GM18868 (cell line): Measurements from ENCODE around the gene LMO4.

Experiments used
- ATAC-seq: cut with Tn5 transposase; IDR thresholded peaks from one replicate; pipeline ENCODE4 v1.9.1; 2021; ENCODE audit warnings: mild to moderate bottlenecking, moderate library complexity; ENCODE audit not compliant: unreplicated experiment

Gene LMO4

GRCh38 chr1:87328272-87329050 is at the start of gene LMO4:
Gene LMO4 (plus strand): TSS chr1:87328880. CDS start chr1:87332016, 3,136 bp downstream.
- ATAC-seq: peak; percentile 85

GRCh38 chr1:87279536-87279875 is 49.2 kb upstream of the LMO4 start:
- ATAC-seq: no peak

GRCh38 chr1:87279966-87280535 is 48.6 kb upstream of the LMO4 start:
- ATAC-seq: no peak

DNA sequence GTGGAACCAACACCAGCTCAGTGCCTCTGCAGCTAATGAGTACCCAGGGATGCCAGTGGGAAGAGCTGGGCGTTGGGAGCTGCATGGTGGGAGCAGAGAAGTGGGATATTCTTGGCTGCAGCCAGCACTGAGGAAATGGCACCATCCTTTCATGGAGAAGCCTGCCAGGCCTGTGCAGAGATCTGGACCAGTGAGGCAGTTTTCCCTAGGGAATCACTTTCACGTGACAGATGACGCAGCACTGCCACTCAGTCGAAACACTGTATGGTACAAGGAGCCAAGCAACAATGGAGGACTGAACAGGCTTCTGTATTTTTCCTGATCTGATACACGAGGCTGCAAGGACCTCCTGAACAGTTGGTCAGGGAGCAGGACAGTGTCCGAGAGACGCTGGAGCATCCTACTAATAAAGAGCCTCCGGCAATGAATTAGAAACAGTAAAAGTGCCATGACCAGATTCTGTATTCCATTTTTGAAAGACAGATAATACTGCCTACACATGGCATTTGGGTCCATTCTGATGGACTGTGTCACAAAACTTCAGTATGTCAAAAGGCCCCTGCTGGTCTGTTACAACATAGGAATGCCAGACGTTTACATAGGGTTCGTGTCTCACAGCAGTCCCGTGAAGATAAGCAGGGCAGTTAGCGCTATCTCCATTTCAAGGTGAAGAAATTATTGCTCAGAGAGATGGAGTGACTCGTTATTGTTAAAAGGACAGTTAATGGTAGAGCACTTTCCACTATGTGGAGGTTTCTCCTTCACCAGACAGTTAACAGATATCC is 44.0 kb upstream of the LMO4 start:
- ATAC-seq: no peak

GRCh38 chr1:87291107-87291506 is 37.6 kb upstream of the LMO4 start:
- ATAC-seq: no peak

DNA sequence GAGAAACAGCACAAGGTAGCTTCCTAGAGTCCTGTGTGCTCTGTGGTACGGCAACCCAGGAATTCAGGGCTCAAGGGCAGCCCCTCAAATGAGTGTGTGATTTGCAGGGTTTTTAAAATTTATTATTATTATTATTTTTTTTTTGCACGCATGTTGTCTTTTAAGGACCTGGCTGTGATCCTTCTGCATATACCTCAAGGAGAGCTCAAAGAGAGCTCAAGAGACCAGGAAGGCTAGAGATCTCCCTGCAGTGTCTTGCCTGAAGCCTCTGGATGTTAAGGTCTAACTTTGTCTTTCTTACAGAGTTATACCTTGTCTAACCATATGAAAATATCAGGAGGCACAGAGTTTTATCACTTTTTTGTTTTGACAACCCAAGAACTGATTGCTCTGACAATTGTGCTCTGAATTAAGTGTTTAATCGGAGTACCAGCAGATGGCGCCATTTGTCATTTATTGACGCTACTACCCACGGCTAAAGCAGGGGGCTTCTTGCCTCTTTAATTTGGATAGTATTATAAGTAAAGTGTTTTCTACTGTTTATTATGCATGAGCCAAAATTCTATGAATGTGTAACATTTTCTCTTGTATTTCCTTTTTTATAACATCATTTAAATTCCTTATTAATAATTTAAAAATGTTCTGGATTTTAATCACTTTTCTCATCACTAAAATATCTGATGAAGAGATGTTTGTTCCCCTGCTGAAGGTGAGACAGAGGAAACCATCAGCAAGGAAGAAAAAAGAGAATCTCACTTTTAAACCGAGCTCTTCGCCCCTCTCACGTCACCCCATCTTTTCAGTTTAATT is 35.8 kb upstream of the LMO4 start:
- ATAC-seq: peak; percentile 79

DNA sequence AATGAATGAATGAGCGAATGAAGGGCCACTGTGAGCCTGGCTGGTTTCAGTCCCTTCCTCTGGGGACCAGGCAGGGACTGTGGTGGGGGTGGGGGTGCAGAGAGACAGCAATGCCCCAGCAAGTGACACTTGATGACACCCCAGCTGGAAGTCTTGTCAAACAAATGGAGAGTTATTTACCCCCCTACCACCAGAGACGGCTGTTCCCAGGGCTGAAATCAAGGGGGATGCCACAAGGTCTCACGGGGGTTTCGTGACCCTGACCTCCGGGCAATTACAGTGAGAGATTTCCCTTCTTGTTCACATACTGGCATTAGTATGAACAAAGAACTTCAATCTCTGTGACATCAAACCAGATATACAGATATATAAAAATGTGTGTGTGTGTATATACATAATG is 34.0 kb upstream of the LMO4 start:
- no peak for ATAC-seq

DNA sequence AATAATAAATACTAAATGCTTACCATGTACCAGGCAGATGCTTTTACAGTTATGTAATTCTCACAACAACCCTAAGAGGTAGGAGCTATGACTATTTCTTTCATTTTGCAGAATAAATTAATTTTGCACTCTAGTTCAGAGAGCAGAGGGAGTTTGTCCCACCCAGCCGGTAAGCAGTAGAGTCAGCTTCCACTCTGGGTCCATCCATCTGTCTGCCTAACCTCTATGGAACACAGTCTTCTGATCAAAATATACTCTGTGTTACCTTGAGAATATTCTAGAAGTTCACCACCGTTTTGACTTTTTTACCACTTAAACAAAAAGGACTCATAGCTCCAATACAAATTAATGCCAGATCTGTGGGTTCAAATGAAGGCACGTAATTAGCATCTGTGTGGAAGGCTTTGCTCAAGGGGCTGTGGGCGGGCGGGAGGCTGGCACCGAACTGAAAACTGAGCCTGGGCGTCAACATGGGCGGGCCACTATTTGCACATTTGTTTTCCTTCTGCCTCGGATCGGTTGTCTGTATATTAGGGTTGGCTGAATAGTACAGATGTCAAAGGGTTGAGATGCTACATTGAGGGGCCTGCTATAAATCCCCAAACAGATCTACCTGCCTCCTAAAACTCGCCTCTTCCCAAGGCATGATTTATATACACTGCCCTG is 33.1 kb upstream of the LMO4 start:
- ATAC-seq: no peak

DNA sequence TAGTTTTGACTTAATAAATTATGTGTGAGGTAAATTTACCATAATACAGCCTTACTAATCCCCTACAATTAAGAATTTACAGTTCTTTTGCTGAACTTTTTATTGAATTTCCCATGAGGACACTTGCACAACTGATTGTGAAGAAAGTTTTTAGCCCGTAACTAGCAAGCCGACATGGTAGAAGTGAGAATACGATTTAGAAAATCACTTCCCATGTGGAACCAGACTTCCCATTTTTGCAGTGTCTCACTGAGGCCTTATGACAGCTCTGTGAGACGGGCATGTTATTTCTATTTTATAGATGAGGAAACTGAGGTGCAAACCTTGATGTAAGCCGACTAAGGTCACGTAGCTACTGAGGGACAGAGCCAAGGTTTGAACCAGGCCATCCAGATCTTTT is 32.5 kb upstream of the LMO4 start:
- no peak for ATAC-seq

DNA sequence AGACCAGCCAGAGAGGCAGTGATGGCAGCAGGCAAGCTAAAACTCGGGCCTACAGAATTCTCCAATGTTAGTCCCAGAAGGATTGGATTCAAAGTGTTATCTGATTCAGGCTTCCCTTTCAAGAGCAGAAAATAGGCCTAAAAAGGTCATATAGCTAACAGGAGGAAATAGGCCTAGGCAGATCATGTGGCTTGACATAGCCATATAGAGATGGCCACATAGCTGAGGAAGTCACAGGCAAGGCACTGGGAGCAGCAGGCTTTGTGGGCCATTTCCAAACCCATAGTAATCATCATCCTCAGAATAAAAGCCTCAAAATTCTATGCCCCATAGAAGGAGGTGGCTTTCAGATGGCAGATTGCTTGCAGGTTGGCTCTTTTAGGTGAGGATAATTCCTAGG is 29.0 kb upstream of the LMO4 start:
- ATAC-seq: no peak

DNA sequence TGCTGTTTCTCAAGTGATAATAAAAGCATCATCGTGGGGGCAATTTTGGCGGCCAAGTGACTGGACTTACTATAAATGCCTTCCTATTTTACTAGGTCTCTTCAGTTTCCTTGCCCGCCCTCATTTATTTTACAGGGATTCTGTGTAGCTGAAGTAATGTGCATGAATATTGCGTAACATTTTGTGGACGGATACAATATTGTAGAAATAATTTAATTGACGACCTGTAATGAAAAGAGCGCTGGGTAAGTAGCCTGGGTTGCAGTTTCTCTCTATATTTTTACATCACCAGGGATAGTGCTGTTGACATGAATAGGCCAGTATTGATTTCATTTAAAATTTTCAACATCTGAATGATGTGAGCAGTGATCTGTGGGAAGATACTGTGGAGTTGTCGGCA is 28.1 kb upstream of the LMO4 start:
- no peak for ATAC-seq

DNA sequence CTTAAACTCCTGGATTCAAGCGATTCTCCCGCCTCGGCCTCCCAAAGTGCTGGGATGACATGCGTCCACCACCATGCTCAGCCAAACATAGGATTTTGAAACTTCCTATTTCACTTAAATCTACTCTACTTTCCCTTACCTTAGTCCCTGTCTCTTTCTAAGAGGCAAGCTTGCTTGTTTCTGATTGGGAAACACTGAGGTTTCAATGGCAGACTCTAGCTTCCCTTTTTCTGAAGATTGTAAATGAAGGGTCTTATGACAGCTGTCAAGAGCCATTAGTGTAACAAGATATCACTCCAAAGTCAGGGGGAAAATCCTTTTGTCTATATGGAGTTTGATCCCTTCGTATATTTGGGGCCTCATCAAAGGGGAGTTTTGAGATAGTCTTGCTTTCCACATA is 23.5 kb upstream of the LMO4 start:
- no peak for ATAC-seq

GRCh38 chr1:87305762-87306161 is 22.9 kb upstream of the LMO4 start:
- ATAC-seq: no peak

DNA sequence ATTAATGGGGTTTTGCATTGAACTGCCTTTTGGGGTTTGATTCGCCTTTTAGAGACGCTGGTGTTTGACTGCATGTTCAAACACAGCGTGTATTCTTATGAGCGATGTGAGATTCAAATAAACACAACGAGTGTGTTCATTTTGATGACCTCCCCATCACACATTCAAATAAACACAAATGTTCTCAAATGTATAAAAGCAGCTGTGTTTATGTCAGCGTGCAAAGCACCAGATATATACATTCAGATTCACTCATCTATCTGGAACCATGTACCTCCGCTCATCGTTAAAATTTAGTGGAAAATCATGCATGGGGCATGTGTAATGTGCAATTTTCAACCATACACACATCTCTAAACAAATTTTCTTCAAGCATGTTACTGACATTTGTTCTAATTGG is 21.4 kb upstream of the LMO4 start:
- ATAC-seq: no peak

GRCh38 chr1:87307931-87308330 is 20.7 kb upstream of the LMO4 start:
- no peak for ATAC-seq

DNA sequence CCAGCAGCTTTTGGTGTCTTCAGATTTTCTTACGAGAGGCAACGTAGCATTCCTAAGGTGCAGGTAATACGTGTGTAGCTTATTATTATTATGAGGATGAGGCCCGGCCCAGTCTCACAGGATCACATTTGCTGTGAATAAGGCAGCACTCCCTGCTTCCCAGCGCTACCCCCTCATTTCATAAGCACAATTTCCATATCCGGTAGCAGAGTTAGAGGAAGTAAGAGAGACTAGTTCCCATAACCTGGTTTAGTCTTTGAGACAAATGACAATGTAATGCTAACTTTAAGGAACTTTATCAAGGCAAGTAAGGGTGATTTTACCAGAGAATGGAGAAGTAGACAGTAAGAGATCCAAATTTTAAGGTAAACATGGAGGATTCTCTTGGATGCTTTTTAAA is 14.6 kb upstream of the LMO4 start:
- ATAC-seq: no peak

- no peak for ATAC-seq
Measured at GRCh38 chr1:87318056-87318650, 10.5 kb upstream of the LMO4 start.

GRCh38 chr1:87318806-87319205 is 9.9 kb upstream of the LMO4 start:
- ATAC-seq: no peak

DNA sequence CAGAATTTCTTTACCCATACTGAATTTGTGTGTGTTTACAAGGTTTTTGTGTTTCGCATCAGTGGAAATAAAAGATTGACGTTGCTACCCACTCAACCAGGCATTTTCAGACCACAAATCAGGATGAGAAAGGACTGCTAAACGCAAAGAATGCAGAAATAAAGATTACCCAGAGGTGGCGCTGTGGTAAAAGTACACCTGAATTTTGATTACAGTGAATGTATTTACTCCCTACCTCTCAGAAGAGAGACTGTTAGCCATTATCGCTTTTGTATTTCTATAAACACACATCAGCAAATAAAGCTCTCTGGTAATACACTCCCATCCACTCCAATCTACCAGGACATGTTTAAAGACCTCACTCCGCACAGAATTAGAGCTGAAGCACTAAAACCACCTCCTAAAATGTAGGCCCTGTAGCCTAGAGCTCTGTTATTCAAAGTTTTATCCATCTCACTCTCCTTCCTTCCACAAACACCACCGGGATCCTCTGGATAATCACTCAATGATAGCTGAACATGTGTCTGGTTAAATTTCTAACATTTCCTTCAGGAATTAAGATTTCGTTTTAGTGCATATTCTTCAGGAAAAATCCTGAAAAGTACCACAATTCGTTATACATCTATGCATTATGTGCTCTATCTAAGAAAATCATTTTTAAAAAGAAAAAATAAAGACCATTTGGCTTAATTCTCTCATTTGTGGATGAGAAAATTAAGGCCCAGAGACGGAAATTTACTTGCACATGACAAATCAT is 2.5 kb upstream of the LMO4 start:
- ATAC-seq: no peak
